Ishikawa (cell line): Measurements from ENCODE around the gene PRKCE.

Source experiments
- CEBPB ChIP-seq: IDR thresholded peaks from 2 replicates; pipeline ENCODE4 v1.6.1; 2012
- CREB1 ChIP-seq: IDR thresholded peaks from 2 replicates; pipeline ENCODE4 v1.6.1; 2012; ENCODE audit warnings: low read depth
- EGR1 ChIP-seq: IDR thresholded peaks from 2 replicates; pipeline ENCODE4 v1.6.1; 2012
- EP300 ChIP-seq: IDR thresholded peaks from 2 replicates; pipeline ENCODE4 v1.6.1; 2012; ENCODE audit warnings: borderline replicate concordance
- FOXM1 ChIP-seq: IDR thresholded peaks from 2 replicates; pipeline ENCODE4 v1.6.1; 2012; ENCODE audit warnings: low read depth, borderline replicate concordance
- MAX ChIP-seq: IDR thresholded peaks from 2 replicates; pipeline ENCODE4 v1.6.1; 2012
- NFIC ChIP-seq: IDR thresholded peaks from 2 replicates; pipeline ENCODE4 v1.6.1; 2012
- RAD21 ChIP-seq: IDR thresholded peaks from 2 replicates; pipeline ENCODE4 v1.6.1; 2012; ENCODE audit warnings: low read depth
- REST ChIP-seq: IDR thresholded peaks from 2 replicates; pipeline ENCODE4 v1.6.1; 2012; ENCODE audit warnings: low read depth, mild to moderate bottlenecking
- TAF1 ChIP-seq: IDR thresholded peaks from 2 replicates; pipeline ENCODE4 v1.6.1; 2012; ENCODE audit warnings: low read depth, mild to moderate bottlenecking
- TCF12 ChIP-seq: IDR thresholded peaks from 2 replicates; pipeline ENCODE4 v1.6.1; 2012; ENCODE audit warnings: low read depth
- TEAD4 ChIP-seq: IDR thresholded peaks from 2 replicates; pipeline ENCODE4 v1.6.1; 2012
- USF1 ChIP-seq: IDR thresholded peaks from 2 replicates; pipeline ENCODE4 v1.6.1; 2012
- YY1 ChIP-seq: IDR thresholded peaks from 2 replicates; pipeline ENCODE4 v1.6.1; 2012; ENCODE audit warnings: low read depth
- ZBTB7A ChIP-seq: IDR thresholded peaks from 2 replicates; pipeline ENCODE4 v1.6.1; 2012; ENCODE audit warnings: low read depth

The PRKCE gene

GRCh38 chr2:45623098-45623497 lies 28.4 kb upstream of the PRKCE start:
- no peak for TF ChIP-seq TAF1
- TF ChIP-seq TCF12: no peak
- TF ChIP-seq NFIC: no peak
- TF ChIP-seq YY1: no peak
- no peak for TF ChIP-seq CEBPB
- TF ChIP-seq MAX: no peak
- TF ChIP-seq ZBTB7A: no peak
- no peak for TF ChIP-seq CREB1
- TF ChIP-seq FOXM1: no peak
- TF ChIP-seq RAD21: no peak
- no peak for TF ChIP-seq USF1
- TF ChIP-seq REST: no peak

GRCh38 chr2:45625824-45626223 lies 25.7 kb upstream of the PRKCE start:
- TF ChIP-seq NFIC (no peak), TEAD4 (no peak), ZBTB7A (no peak), MAX (no peak), FOXM1 (no peak), EP300 (no peak), USF1 (no peak), YY1 (no peak), EGR1 (no peak), RAD21 (no peak), TAF1 (no peak), CREB1 (no peak), TCF12 (no peak), CEBPB (no peak), REST (no peak)

- no peak for TF ChIP-seq YY1
- no peak for TF ChIP-seq NFIC
- TF ChIP-seq FOXM1: no peak
- TF ChIP-seq TCF12: no peak
- TF ChIP-seq EP300: no peak
- TF ChIP-seq USF1: no peak
- TF ChIP-seq ZBTB7A: no peak
- TF ChIP-seq TAF1: no peak
- TF ChIP-seq RAD21: no peak
- no peak for TF ChIP-seq EGR1
- no peak for TF ChIP-seq CEBPB
- TF ChIP-seq MAX: no peak
- no peak for TF ChIP-seq REST
- no peak for TF ChIP-seq TEAD4
- no peak for TF ChIP-seq CREB1
These were observed 24.9 kb upstream of the PRKCE start for GRCh38 chr2:45626387-45627221.

- no peak for TF ChIP-seq TCF12
- no peak for TF ChIP-seq TAF1
- no peak for TF ChIP-seq ZBTB7A
- TF ChIP-seq CREB1: no peak
- TF ChIP-seq EP300: no peak
- TF ChIP-seq RAD21: no peak
- no peak for TF ChIP-seq MAX
- no peak for TF ChIP-seq REST
- no peak for TF ChIP-seq USF1
- no peak for TF ChIP-seq TEAD4
- no peak for TF ChIP-seq CEBPB
- no peak for TF ChIP-seq EGR1
- TF ChIP-seq YY1: no peak
- TF ChIP-seq NFIC: no peak
These were observed 23.6 kb upstream of the PRKCE start for GRCh38 chr2:45627911-45628310.
